HG03025 (cell line): ENCODE data around the gene AP3M1.
"Not testable (repeated sequence)": the region's sequence is repeated elsewhere in the genome, so short reads cannot be mapped to it uniquely, and the experiment has no call there.

Source experiments
- ATAC-seq: cut with Tn5 transposase; IDR thresholded peaks from one replicate; pipeline ENCODE4 v1.9.1; 2021; ENCODE audit warnings: mild to moderate bottlenecking, moderate library complexity; ENCODE audit not compliant: unreplicated experiment, low FRiP score

AP3M1 gene

GRCh38 chr10:74150204-74150989, at the start of gene AP3M1:
TSS of gene AP3M1 (minus strand) at chr10:74150828. CDS start at chr10:74138379, 12,449 bp downstream.
- ATAC-seq = peak; percentile 14

DNA sequence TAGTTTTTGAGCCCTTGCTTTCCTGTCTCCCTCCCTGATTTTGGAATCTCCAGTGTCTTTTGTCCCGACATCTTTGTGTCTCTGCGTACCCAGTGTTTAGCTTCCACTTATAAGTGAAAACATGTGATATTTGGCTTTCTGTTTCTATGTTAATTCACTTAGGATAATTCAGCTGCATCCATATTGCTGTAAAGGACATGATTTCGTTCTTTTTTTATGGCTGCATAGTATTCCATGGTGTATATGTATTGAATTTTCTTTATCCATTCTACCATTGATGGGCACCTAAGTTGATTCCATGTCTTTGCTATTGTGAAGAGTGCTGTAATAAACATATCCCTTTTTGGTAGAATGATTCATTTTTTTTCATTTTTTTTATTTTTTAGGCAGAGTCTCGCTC, 48.7 kb upstream of the AP3M1 start:
- no peak for ATAC-seq

DNA sequence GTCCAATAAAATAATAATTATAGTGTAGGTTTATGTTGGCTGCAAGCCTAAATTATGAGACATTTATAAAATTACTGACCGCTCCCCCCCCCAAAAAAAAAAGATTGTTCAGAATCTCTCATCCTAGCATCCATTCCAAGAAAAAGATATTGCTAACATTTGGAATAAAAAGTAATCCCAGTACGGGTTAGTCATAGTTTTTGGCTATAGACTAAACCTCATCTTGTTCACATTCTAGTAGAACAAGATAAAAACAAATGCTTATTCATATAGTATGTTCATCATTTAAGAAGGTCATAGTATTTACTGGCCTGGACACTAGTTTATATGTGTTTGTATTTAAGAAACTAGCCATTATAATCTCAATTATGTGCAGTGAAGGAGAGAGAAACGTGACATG, 44.4 kb upstream of the AP3M1 start:
- no peak for ATAC-seq

- ATAC-seq = no peak
Measured at GRCh38 chr10:74194545-74194944, 43.9 kb upstream of the AP3M1 start.

DNA sequence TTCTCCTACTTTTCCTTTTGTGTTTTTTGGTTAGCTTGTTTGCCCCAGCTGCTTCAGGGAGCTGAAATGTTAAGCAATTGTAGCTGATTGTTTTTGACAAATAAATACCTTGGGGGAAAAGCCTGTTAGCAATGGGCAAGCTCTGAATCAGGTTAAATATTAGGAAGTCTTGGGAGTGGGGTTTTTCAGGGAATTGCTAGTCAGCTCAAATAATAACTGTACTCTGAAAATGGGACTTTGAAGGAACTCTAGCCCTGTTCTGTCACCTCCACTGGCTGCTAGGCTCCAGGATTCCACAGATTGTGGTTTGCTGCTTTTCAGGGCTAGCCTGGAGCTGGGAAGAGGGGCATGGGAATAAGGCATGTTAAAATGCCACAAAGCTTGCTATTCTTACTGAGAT, 39.9 kb upstream of the AP3M1 start:
- ATAC-seq = no peak

DNA sequence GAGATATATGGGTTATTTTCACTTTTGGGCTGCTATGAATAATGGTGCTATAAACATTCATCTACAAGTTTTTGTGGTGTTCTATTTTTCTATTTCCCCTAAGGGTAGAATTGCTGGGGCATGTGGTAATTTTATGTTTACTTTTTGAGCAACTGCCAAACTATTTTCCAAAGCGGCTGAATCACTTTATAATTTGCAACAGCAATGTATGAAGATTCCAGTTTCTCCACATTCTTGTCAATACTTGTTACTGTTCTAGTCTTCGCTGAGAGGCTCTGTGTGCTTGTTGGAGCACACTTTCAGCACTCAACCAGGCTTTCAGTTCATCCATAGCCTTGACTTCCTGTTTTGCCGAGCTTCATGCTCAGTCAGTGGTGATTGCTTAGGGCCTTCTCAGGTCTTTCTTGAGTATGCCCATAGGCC, 39.4 kb upstream of the AP3M1 start:
- ATAC-seq = no peak

GRCh38 chr10:74188617-74189016, 38.0 kb upstream of the AP3M1 start:
- ATAC-seq = not testable (repeated sequence)

DNA sequence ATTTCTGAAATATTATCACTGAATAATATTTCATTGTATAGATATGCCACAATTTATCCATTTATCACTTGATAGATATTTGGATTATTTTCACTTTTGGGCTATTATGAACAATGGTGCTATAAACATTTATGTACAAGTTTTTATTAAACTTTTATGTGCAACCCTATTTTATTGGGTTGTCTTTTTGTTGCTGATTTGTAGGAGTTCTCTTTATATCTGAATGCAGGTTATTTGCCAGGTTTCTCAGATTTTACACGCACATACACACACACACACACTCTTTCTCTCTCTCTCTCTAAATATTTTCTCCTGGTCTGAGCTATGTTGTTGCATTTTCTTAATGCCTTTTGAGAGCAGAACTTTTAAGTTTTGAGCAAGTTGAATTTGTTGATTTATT, 36.6 kb upstream of the AP3M1 start:
- no peak for ATAC-seq

DNA sequence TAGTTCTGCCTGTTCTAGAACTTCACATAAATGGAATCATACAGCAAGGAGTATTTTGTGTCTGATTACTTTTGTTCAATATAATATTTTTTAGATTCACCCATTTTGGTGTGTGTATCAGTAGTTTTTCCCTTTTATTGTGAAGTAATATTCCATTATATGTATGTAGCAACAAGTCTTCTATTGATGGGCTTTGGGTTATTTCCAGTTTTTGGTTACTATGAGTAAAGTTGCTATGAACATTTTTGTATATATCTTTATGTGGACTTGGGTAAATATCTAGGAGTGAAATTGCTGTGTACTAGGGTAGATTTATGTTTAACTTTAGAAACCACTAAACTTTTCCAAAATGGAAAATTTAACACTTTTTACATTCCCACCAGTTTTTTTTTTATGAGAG, 36.0 kb upstream of the AP3M1 start:
- ATAC-seq = no peak

DNA sequence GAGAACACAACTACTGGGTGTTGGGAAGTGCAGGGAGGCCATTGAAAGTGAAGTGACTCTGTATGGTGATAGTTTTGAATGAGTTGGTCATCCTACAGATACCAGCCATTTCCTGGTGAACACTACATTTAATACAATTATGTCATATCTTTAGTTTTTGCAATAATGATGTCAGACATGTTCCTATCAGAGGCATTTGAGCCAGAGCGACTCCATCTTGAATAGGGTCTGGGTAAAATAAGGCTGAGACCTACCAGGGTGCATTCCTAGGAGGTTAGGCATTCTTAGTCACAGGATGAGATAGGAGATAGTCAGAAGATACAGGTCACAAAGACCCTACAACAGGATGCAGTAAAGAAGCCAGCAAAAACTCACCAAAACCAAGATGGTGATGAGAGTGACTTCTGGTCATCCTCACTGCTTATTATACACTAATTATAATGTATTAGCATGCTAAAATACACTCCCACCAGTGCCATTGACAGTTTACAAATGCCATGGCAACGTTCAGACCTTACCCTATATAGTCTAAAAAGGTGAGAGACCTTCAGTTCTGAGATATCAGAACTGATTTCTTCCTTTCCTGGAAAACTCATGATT, 28.6 kb upstream of the AP3M1 start:
- ATAC-seq = no peak

GRCh38 chr10:74178042-74178791, 27.6 kb upstream of the AP3M1 start:
- ATAC-seq = no peak

- ATAC-seq = peak; percentile 9
Measured at GRCh38 chr10:74177140-74177677, 26.6 kb upstream of the AP3M1 start.

- ATAC-seq = peak; percentile 85
Measured at GRCh38 chr10:74176380-74177139, 25.9 kb upstream of the AP3M1 start.

GRCh38 chr10:74175510-74176379, 25.1 kb upstream of the AP3M1 start:
- ATAC-seq = no peak

DNA sequence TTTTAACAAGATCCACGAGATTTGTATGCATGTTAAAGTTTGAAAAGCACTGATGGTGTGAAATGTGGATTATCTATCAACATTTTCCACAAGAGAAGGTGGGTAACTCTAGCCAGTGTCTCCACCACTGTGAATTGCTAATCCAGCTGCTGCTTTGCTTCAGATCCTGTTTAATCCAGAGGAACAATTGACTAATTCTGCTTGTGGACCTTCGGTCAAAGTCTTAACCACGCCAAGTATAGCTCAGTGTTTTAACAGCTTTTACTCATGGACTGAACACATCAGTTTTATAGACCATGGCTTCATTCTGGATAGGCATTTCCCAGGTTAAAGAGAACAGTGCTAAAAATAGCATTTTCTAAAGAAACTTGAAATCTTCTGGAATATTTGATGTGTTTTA, 23.9 kb upstream of the AP3M1 start:
- no peak for ATAC-seq

- ATAC-seq = no peak
Measured at GRCh38 chr10:74171625-74172024, 21.0 kb upstream of the AP3M1 start.

DNA sequence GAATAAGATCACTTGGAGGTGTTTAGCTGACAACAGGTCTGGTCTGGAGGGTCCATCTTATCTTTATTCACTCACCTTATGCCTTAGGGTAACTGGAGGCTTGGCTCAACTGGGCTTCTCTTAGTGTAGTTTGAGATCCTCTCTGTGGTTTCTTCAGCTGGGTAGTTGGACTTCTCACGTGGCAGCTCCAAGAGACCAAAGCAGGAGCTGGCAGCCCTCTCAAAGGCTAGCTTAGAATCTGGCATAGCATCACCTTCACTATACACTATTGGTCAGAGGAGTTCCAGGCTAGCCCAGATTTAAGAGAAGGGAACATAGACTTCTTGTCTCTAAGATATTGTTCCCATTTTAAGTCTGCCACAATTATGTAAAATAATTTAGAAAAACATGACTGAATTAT, 16.8 kb upstream of the AP3M1 start:
- ATAC-seq = no peak

DNA sequence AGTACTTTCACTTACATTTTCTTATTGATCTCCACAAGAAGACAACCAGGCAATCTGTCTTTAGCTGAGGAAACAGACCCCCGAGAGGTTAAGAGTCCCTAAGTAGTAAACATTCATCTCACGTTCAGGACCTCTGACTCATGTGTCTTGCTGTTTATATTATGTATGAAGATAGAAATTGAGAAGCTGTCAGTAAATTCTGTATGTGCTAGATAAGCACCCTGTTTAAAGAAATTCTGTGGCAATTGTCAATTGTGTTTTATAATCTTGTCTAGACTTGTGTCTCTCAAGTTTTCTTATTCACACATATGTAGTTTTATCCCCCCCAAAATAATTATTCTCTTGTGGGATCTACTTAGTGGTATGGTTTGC, 14.9 kb upstream of the AP3M1 start:
- ATAC-seq = no peak

GRCh38 chr10:74164716-74165529, 14.3 kb upstream of the AP3M1 start:
- ATAC-seq = no peak
